Fibroblast of mammary gland (primary cell): Measurements from ENCODE around the gene TBKBP1.

Experiments used
- DNase-seq: peaks from one replicate; pipeline ENCODE4 v3.0.0-alpha.2; 2010; ENCODE audit warnings: low read depth
- H3K4me3 ChIP-seq: 2 replicates; pipeline ENCODE4 v1.5.1; 2011; ENCODE audit warnings: low read depth, mild to moderate bottlenecking, low read length, moderate library complexity; ENCODE audit not compliant: control insufficient read depth
- TF ChIP-seq, protein P1 (sequence below): conservative IDR thresholded peaks from 2 replicates; pipeline ENCODE4 v1.5.1; 2011; ENCODE audit warnings: low read depth, low read length, inconsistent platforms; ENCODE audit not compliant: control insufficient read depth, insufficient read depth

Gene TBKBP1

DNA sequence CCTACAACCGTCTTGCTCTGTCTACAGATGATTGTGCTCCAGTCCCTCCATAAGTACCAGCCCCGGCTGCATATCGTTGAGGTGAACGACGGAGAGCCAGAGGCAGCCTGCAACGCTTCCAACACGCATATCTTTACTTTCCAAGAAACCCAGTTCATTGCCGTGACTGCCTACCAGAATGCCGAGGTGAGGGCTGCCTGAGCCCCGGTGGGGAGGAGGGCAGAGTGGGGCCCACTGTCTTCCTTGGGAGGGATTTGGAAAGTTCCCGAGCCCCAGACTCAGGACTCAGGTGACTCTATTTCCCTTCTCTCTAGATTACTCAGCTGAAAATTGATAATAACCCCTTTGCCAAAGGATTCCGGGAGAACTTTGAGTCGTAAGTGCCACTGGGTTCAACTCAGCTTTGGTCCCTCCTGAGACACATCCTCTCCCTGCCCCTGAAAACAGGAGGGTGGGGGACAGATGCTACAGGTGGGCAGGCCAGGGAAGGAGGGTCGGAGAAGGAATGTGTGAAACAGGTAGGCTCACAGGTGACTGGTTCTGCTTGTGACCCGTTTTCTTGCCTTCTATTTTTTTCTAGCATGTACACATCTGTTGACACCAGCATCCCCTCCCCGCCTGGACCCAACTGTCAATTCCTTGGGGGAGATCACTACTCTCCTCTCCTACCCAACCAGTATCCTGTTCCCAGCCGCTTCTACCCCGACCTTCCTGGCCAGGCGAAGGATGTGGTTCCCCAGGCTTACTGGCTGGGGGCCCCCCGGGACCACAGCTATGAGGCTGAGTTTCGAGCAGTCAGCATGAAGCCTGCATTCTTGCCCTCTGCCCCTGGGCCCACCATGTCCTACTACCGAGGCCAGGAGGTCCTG lies 50.4 kb downstream of the TBKBP1 start:
- DNase-seq = no peak
- TF ChIP-seq, protein P1, sequence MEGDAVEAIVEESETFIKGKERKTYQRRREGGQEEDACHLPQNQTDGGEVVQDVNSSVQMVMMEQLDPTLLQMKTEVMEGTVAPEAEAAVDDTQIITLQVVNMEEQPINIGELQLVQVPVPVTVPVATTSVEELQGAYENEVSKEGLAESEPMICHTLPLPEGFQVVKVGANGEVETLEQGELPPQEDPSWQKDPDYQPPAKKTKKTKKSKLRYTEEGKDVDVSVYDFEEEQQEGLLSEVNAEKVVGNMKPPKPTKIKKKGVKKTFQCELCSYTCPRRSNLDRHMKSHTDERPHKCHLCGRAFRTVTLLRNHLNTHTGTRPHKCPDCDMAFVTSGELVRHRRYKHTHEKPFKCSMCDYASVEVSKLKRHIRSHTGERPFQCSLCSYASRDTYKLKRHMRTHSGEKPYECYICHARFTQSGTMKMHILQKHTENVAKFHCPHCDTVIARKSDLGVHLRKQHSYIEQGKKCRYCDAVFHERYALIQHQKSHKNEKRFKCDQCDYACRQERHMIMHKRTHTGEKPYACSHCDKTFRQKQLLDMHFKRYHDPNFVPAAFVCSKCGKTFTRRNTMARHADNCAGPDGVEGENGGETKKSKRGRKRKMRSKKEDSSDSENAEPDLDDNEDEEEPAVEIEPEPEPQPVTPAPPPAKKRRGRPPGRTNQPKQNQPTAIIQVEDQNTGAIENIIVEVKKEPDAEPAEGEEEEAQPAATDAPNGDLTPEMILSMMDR = no peak
- H3K4me3 ChIP-seq = no peak overlapping the region

DNA sequence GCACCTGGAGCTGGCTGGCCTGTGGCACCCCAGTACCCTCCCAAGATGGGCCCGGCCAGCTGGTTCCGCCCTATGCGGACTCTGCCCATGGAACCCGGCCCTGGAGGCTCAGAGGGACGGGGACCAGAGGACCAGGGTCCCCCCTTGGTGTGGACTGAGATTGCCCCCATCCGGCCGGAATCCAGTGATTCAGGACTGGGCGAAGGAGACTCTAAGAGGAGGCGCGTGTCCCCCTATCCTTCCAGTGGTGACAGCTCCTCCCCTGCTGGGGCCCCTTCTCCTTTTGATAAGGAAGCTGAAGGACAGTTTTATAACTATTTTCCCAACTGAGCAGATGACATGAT lies 51.0 kb downstream of the TBKBP1 start:
- TF ChIP-seq, protein P1 = no peak
- no peak for DNase-seq
- H3K4me3 ChIP-seq = no peak overlapping the region

DNA sequence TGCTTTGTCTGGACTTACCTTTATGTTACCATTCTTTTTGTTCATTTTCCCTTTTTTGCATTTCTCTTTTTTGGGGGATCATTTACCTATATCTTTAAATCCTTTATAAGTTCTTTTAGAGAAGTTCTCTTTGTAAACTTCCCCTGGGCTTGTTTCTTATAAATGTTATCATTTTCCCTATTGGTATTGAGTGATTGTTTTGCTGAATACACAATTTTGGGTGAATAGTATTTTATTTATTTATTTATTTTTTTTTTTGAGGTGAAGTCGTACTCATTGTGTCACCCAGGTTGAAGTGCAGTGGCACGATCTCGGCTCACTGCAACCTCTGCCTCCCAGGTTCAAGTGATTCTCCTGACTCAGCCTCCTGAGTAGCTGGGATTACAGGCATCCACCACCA lies 57.5 kb downstream of the TBKBP1 start:
- no peak overlapping the region for H3K4me3 ChIP-seq
- TF ChIP-seq, protein P1 = no peak
- DNase-seq = no peak

DNA sequence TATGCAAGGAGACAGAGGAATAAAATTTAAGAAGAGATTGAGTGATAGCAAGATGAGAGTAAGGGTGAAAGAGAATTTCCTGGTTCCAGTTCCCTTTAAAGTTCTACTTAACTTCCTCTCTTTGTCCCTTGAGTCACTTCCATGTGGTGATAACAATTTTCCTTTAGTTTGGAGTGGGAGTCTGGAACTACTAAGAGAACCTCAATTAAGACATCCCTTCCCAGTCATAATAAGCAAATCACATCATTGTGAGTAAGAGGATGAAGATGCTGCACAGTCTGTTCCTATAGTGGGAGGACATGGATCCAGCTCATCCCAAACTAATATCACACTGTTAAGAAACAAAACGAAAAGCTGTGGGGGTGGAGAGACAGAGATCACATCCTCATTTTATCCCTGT lies 63.4 kb downstream of the TBKBP1 start:
- peak; percentile 86 for DNase-seq
- no peak overlapping the region for H3K4me3 ChIP-seq
- TF ChIP-seq, protein P1 = no peak

DNA sequence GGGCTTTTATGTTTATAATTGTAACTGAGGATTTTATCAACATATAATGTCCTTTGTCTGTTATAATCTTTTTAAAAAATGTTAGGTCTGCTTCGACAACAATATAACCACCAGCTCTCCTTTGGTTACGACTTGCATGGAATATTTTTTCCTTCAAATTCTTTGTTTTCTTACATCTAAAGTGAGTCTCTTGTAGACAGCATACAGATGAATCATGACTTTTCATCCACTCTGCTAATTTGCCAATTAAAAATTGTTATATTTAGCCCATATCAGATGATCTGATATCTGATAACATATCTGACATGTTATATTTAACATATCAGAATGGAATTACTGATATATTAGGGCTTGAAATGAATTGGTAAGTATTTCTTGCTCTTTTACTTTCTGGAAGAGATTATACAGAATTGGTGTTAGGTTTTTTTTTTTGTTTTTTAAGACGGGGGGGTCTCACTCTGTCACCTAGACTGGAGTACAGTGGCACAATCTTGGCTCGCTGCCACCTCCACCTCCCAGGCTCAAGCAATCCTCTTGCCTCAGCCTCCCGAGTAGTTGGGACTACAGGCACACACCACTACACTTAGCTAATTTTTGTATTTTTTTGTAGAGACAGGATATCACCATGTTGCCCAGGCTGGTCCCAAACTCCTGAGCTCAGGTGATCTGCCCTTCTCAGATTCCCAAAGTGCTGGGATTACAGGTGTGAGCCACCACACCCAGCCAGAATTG lies 66.6 kb downstream of the TBKBP1 start:
- TF ChIP-seq, protein P1 = no peak
- no peak for DNase-seq
- no peak overlapping the region for H3K4me3 ChIP-seq
